Activated CD4-positive, alpha-beta T cell treated with anti-CD3 and anti-CD28 coated beads, Interleukin-10, Interleukin-2, amounts not matched to agents 100 ng/mL and 50 ng/mL, durations not matched to agents 16 hours and 8 hours (primary cell): ENCODE data around the gene CARM1.
"Not testable (repeated sequence)": the region's sequence is repeated elsewhere in the genome, so short reads cannot be mapped to it uniquely, and the experiment has no call there.

Source experiments
- DNase-seq: peaks from one replicate; pipeline ENCODE4 v3.0.0-alpha.2; 2020

CARM1 gene

GRCh38 chr19:10870955-10871603 is at the start of gene CARM1:
TSS of gene CARM1 (plus strand) at chr19:10871553. CDS start at chr19:10871703, 150 bp downstream.
- DNase-seq = peak; percentile 100

- DNase-seq = no peak
Measured at GRCh38 chr19:10823690-10824089, 47.7 kb upstream of the CARM1 start.

- DNase-seq = no peak
Measured at GRCh38 chr19:10826231-10826630, 45.1 kb upstream of the CARM1 start.

GRCh38 chr19:10826846-10827245 is 44.5 kb upstream of the CARM1 start:
- DNase-seq = no peak

DNA sequence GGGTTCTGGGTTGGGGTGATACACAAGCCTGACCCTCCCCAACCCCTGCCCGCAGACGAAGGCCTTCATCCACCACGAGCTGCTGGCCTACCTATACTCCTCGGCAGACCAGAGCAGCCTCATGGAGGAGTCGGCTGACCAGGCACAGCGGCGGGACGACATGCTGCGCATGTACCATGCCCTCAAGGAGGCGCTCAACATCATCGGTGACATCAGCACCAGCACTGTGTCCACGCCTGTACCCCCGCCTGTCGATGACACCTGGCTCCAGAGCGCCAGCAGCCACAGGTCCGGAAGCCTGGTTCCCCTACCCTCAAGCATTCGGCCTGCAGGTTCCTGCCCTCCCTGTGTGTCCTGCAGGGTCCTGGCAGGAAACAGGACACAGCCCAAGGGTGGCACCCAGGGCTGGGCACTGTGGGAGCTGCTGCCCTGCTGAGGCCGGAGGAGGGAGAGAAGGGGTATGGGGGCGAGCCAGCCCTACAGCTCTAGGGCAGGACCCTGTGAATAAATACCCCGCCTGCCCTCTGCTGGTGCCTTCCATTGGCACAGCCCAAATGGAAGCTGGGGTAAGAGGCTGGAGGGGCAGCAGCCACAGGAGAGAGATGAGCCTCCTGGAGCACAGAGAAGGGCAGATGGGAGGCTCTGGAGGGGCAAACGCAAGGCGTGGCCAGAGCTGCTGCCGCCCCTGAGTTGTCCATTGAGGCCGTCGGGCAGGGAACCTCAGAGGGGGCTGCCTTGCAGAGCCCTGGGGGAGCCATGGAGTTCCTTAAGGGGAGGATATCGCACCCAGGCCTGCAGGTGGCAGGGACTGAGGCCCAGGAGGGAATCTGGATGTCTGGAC is 42.2 kb upstream of the CARM1 start:
- DNase-seq = no peak

GRCh38 chr19:10829967-10830366 is 41.4 kb upstream of the CARM1 start:
- no peak for DNase-seq

DNA sequence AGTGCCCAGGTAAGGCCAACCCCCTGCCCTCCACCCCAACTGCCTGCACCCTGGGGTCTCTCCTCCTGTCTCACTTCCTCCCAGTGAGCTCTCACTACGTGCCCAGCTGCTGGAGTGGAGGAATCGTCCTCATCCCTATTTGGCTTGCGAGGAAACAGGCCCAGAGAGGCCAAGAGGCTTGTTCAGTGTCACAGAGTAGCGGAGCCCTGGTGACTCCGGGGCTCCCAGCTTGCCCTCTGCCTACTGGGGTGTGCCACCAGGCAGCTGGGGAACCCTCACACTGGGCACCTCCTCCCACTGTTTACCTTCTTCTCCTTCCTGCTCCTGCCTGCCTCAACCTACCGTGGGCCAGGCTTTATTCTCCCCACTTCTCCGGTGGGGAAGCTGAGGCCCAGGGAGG is 41.0 kb upstream of the CARM1 start:
- no peak for DNase-seq

- DNase-seq = no peak
Measured at GRCh38 chr19:10830931-10831779, 40.2 kb upstream of the CARM1 start.

DNA sequence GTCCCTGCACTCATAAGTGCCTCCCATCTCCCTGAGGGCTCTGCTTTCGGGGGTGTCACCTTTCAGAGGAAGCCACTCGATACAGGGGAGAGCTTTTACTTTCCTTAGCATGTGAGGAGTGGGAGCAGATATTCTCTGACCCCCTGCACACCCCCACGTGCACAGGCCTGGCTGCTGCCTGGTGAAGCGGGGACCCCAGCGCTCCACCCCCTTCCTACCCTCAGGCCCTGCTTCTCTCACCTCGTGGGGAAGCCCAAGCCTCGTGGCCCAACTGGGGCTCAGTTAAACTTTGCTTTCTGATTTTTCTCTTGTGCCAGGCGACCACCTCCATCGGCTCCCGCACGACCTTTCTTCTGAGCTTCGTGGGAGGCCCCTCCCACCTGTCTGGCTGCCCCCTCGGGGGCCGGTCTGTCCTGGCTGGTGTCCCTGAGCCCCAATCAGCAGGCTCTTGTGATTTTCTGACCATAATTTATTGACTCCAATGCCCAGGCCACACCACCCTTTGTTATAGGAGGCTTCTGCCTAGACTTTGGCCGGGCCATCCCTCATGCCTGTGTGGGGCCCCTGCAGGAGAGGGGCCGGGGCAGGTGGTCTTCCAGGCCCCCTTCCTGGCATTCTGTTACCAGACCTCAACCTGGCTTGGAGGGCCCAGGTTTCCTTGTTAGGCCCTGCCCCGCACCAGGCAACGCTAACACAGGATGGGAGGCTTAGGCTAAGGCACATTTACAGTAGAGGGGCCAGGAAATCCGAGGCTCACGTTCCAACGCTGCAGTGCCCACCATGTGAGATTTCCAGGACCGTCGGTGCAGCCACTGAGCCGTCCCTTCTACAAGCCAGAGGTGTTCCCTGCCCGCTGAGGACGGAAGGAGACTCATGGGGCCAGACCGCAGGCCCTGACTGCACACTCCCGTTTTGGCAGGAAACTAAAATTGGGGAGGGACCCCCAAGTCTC is 39.1 kb upstream of the CARM1 start:
- DNase-seq = no peak

GRCh38 chr19:10832939-10833296 is 38.4 kb upstream of the CARM1 start:
- DNase-seq = no peak

DNA sequence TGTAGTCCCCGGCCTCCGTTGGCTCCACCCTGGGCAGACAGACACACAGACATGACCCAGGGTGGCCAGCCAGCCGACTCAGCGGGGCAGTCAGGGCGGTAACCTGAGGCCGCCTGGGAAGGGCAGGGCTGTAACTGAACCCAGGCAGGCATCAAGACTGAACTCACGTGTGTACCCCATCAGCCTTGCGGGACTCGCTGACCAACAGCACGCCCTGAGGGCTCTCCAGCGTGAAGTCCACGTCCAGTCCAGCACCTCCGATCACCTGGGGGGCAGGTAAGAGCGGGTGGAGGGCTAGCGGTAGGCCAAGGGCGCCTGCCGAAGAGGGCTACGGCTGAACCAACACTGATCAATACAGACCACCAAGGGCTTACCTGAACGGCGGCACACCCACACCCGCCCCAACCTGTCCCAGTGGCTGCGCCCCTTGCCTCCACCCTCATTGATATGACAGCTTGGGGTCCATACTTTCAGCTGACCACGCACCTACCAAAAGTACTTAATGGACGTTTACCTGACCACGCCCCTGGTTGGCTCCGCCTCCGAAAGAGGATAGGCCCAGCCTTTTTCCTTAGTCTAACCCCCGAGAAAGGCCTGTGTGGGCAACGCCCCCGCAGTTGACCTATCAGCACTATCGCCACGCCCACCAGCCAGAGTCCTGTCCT is 36.1 kb upstream of the CARM1 start:
- DNase-seq = no peak

- peak; percentile 98 for DNase-seq
Measured at GRCh38 chr19:10835754-10836478, 35.4 kb upstream of the CARM1 start, which contains the start of gene TMED1. TSS of gene TMED1 (minus strand) at chr19:10836212. CDS start at chr19:10836191, 21 bp downstream.

- peak; percentile 89 for DNase-seq
Measured at GRCh38 chr19:10836479-10837330, 34.6 kb upstream of the CARM1 start.

DNA sequence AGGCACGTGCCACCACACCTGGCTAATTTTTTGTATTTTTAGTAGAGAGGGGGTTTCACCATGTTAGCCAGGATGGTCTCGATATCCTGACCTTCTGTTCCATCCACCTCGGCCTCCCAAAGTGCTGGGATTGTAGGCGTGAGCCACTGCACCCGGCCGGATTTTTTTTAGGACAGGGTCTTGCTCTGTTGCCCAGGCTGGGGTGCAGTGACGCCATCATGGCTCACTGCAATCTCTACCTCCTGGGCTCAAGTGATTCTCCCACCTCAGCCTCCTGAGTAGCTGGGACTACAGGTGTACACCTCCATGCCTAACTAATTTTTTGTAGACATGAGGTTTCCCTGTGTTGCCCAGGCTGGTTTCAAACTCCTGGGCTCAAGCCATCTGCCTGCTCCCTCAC is 33.7 kb upstream of the CARM1 start:
- not testable (repeated sequence) for DNase-seq

DNA sequence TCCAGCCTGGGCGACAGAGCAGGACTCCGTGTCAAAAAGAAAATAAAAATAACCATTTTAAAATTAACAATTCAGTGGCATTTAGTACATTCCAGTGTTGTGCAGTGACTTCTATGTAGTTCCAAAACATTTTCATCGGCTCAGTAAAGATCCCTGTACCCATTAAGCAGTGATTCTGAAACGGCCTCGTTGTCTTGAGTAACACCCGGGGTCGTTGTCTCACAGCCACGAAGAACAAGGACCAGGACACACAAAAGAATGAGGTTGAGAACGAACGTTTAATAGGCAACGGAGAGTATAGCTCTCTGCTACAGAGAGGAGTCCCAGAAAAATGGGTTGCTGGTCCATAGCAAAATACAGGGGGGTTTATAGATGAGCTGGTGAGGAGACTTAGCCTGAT is 33.0 kb upstream of the CARM1 start:
- DNase-seq = no peak

DNA sequence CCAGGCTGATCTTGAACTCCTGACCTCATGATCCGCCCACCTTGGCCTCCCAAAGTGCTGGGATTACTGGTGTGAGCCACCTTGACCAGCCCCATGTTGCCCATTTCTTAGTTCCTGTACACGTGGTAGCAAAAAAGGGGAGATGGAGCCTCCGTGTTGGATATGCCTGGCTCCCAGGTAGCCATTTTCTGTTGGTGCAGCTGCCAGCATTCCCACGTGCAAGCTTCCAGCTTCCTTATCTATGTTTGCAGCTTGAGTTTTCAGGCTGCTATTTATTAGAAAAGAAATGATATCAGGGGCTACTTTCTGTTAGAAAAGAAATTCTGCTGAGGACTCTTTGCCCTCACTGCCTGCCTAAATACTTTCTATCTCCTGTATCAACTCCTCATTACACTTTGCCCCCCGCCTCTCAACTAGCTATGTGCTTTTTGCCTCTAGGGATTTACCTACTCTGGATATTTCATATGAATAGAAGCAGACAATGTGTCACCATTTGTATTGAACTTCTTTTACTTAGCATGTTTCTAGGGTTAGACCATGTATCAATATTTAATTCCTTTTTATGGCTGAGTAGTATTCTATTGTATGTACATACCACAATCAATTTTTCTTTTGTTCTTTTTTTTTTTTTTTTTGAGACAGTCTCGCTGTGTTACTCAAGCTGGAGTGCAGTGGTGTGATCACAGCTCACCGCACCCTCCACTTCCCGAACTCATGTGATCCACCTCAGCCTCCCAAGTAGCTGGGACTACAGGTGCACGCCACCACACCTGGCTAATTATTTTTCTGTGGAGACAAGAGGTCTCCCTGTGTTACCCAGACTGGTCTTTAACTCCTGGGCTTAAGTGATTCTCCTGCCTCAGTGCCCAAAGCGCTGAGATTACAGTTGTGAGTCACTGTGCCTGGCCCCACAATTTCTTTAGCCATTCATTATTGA is 32.0 kb upstream of the CARM1 start:
- DNase-seq = no peak

DNA sequence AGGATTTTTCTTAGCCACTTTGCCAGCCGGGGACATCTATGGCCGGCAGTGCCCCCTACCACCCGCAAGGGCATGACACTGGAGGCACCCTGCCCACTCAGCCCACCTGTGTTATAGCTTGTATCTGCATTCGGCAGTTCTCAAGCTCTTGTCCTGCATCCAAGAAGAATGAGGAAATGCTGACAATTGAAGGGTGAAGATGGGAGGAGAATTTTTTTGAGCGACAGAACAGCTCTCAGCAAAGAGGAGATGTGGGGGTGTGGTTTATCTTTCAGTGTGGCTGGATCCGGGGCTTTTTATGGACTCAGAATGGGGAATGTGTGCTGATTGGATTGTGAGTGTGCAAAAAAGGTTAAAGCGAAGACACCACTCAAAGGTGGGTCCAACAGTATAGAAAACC is 28.6 kb upstream of the CARM1 start:
- DNase-seq = no peak

DNA sequence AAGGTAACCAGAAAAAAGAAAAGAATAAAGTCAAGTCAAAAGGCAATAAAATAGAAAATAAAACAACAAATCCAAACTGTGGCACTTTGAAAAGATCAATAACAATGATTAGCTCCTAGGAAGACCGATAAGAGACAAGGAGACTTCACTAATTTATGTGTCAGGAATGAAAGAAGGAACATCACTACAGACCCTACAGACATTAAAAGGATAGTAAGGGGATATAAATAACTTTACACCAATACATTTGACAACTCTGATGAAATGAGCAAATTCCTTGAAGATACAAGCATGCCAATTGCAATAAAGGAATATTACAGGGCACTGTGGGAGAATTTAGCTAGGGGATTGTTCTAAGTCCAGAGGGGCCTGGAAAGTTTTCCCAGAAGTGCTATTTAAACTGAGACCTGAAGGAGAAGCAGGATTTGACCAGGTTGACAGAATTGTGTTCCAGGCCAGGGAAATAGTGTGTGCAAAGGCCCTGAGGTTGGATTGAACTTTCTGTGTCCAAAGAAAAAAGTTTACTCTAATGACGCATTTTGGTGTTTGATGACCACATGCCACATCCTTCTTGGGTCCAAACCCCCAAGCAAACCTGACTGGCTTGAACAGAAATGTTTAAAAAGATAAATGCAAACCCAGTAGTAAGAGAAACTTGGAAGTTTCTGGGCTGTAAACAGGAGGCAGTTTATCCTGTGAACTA is 24.7 kb upstream of the CARM1 start:
- DNase-seq = no peak
